GM23338 (cell line): ENCODE results near the gene BTN1A1.

Source experiments
- CREB1 ChIP-seq: fragments of 250-450 bp; sonication (Bioruptor Pico); IDR thresholded peaks from 2 replicates; pipeline ENCODE4 v1.5.0; 2020; ENCODE audit warnings: low read depth, mild to moderate bottlenecking, moderate library complexity
- EZH2 ChIP-seq: fragments of 200-600 bp; sonication (generic); IDR thresholded peaks from one replicate; pipeline ENCODE4 v1.8.0; 2017; ENCODE audit warnings: antibody characterized with exemption, mild to moderate bottlenecking, low read depth; ENCODE audit not compliant: unreplicated experiment
- EZH2phosphoT487 ChIP-seq: fragments of 200-600 bp; sonication (generic); IDR thresholded peaks from one replicate; pipeline ENCODE4 v1.8.1; 2018; ENCODE audit warnings: antibody characterized with exemption; ENCODE audit not compliant: unreplicated experiment
- JUNB ChIP-seq: IDR thresholded peaks from one replicate; pipeline ENCODE4 v1.6.1; 2016; ENCODE audit warnings: antibody characterized with exemption; ENCODE audit not compliant: unreplicated experiment
- NANOG ChIP-seq: IDR thresholded peaks from 2 replicates; pipeline ENCODE4 v1.6.1; 2016; ENCODE audit warnings: antibody characterized with exemption, borderline replicate concordance
- POLR2AphosphoS5 ChIP-seq: IDR thresholded peaks from 2 replicates; pipeline ENCODE4 v1.6.1; 2016; ENCODE audit warnings: antibody characterized with exemption, low read depth
- STAT1 ChIP-seq: IDR thresholded peaks from one replicate; pipeline ENCODE4 v1.6.1; 2016; ENCODE audit warnings: antibody characterized with exemption; ENCODE audit not compliant: unreplicated experiment
- ZNF331 ChIP-seq: fragments of 250-450 bp; sonication (Bioruptor Pico); IDR thresholded peaks from 2 replicates; pipeline ENCODE4 v1.5.0; 2020; ENCODE audit warnings: low read depth, mild to moderate bottlenecking, moderate library complexity
- TF ChIP-seq, protein P1 (sequence below), 2 experiments: fragments of 200-600 bp in 1 of 2; sonication (generic) in 1 of 2; conservative IDR thresholded peaks; 2 replicates each; pipeline versions ENCODE4 v1.5.1 to v1.6.1; 2016 to 2017; ENCODE audit warnings: antibody characterized with exemption in 2 of 2, low read depth in 2 of 2, mild to moderate bottlenecking in 2 of 2, moderate library complexity in 1 of 2
- TF ChIP-seq, protein P2 (sequence below): IDR thresholded peaks from 2 replicates; pipeline ENCODE4 v1.6.1; 2016; ENCODE audit warnings: antibody characterized with exemption
- TF ChIP-seq, protein P3 (sequence below): IDR thresholded peaks from one replicate; pipeline ENCODE4 v1.6.1; 2018; ENCODE audit warnings: antibody characterized with exemption; ENCODE audit not compliant: unreplicated experiment

DNA sequence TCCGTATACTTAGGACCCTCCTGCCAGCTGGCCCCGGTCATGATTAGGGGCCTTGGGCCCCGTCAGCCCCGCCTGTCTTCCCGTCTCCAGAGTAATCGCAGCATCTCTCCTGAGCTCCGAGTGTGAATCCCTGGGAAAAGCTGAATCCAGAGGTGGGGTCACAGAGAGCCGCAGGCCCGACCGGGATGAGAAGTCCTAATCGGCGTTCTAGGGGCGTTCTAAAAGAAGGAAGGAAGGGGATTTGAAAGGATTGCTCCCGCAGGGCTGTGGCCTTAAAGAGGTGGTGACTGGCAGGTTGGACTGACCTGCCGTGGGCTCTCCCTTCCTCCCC, 38.4 kb downstream of the BTN1A1 start:
- TF ChIP-seq, protein P1, sequence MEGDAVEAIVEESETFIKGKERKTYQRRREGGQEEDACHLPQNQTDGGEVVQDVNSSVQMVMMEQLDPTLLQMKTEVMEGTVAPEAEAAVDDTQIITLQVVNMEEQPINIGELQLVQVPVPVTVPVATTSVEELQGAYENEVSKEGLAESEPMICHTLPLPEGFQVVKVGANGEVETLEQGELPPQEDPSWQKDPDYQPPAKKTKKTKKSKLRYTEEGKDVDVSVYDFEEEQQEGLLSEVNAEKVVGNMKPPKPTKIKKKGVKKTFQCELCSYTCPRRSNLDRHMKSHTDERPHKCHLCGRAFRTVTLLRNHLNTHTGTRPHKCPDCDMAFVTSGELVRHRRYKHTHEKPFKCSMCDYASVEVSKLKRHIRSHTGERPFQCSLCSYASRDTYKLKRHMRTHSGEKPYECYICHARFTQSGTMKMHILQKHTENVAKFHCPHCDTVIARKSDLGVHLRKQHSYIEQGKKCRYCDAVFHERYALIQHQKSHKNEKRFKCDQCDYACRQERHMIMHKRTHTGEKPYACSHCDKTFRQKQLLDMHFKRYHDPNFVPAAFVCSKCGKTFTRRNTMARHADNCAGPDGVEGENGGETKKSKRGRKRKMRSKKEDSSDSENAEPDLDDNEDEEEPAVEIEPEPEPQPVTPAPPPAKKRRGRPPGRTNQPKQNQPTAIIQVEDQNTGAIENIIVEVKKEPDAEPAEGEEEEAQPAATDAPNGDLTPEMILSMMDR (conservative IDR thresholded peaks at IDR 0.05; ENCODE audit: low read depth in 2 of 2), result no peak
- TF ChIP-seq POLR2AphosphoS5, result no peak
- TF ChIP-seq, protein P2, sequence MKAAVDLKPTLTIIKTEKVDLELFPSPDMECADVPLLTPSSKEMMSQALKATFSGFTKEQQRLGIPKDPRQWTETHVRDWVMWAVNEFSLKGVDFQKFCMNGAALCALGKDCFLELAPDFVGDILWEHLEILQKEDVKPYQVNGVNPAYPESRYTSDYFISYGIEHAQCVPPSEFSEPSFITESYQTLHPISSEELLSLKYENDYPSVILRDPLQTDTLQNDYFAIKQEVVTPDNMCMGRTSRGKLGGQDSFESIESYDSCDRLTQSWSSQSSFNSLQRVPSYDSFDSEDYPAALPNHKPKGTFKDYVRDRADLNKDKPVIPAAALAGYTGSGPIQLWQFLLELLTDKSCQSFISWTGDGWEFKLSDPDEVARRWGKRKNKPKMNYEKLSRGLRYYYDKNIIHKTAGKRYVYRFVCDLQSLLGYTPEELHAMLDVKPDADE, result no peak
- TF ChIP-seq, protein P3, sequence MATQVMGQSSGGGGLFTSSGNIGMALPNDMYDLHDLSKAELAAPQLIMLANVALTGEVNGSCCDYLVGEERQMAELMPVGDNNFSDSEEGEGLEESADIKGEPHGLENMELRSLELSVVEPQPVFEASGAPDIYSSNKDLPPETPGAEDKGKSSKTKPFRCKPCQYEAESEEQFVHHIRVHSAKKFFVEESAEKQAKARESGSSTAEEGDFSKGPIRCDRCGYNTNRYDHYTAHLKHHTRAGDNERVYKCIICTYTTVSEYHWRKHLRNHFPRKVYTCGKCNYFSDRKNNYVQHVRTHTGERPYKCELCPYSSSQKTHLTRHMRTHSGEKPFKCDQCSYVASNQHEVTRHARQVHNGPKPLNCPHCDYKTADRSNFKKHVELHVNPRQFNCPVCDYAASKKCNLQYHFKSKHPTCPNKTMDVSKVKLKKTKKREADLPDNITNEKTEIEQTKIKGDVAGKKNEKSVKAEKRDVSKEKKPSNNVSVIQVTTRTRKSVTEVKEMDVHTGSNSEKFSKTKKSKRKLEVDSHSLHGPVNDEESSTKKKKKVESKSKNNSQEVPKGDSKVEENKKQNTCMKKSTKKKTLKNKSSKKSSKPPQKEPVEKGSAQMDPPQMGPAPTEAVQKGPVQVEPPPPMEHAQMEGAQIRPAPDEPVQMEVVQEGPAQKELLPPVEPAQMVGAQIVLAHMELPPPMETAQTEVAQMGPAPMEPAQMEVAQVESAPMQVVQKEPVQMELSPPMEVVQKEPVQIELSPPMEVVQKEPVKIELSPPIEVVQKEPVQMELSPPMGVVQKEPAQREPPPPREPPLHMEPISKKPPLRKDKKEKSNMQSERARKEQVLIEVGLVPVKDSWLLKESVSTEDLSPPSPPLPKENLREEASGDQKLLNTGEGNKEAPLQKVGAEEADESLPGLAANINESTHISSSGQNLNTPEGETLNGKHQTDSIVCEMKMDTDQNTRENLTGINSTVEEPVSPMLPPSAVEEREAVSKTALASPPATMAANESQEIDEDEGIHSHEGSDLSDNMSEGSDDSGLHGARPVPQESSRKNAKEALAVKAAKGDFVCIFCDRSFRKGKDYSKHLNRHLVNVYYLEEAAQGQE, result no peak
- TF ChIP-seq NANOG, result no peak
- TF ChIP-seq EZH2, result no peak
- no peak for TF ChIP-seq CREB1 (CRISPR knock-in tag)
- no peak for TF ChIP-seq EZH2phosphoT487
- no peak for TF ChIP-seq JUNB
- TF ChIP-seq STAT1, result no peak
- no peak for TF ChIP-seq ZNF331 (CRISPR knock-in tag)
